Suppressor macrophage treated with lipopolysaccharide for 4 hours (primary cell): ENCODE results near the gene PPP2CA.
"Not testable (repeated sequence)": the region's sequence is repeated elsewhere in the genome, so short reads cannot be mapped to it uniquely, and the experiment has no call there.

Source experiments
- DNase-seq: peaks from one replicate; pipeline ENCODE4 v3.0.0-alpha.2; 2020

PPP2CA gene

DNA sequence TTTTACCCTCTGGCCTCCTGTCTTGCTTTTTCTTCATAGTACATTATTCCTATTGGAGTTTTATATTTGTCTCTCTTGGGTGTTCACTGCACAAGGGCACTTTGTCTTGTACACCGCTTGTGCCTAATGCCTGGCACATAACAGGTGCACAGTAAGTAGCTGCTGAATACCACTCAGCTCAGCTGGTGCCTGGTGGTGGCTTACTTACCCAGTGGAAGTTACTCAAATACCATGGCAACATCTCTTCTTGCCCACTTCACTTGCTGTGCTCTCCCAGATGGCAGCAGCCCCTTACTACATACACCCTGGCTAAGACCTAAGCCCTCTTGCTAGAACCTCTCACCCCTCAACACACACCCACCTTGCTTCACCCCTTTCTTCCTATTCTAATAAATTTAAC, 37.8 kb downstream of the PPP2CA start:
- DNase-seq, result no peak

DNA sequence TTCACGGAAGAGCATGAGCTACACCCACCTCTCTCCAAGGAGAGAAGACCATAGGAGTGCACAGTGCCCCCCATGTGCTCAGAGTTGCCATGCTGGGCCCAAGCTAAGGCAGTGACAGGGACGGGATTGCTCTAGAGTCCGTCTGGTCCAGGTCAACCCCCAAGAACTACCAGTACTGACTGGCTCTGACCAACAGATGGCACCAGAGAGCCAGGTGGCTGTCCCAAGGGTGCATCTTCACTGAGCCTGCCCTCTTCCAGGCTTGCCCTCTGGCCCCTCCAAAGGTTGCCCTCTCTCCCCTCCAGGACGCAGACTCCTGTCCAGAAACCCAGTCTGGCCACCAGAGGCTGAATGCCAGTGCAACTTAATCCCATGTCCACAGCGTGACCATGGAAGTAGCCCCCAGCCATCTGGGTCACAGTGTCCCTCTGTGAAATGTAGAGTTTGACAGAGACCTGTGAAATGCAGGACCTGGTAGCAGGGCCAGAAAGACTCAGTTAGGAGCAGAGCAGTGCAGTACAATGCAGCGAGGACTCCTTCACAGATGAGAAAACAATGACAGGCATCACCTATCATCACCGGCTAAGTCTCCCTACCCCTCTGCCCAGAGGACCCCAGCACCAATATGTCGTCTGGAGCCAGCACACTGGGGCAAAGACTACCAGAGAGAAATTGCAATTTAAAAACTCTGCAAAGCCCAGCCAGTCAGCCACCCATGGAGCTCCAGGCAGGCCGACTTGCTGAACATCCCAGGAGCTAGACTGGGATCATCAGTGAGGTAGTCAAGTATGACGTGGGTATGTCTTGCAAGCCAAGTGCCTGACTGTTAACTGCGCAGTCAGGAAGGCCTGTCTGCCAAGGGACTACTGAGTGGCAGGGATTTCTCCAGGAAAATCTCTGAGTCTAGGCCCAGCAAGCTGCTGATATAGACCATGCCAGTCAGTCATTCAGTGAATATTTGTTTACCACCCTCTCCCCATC, 41.4 kb downstream of the PPP2CA start:
- peak; percentile 80 for DNase-seq

DNA sequence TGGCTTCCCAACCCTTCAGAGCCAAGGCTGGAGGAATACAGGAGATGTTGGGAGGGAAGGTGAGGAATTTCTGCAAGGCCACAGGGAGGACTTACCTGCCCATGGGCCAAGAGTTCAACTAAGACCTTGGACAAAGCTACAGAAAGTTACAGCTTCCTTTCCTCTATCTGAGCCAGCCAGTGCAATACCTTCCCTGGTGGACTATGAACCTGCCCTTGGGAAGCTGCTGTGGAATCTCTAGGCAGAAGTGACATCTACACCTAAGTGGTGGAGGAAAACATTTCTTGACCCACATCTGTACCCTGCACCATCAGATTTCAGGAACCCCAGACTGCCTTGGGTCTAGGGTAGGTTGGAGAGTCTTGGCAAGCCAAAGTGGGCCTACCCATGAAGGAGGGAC, 42.4 kb downstream of the PPP2CA start:
- DNase-seq, result no peak

DNA sequence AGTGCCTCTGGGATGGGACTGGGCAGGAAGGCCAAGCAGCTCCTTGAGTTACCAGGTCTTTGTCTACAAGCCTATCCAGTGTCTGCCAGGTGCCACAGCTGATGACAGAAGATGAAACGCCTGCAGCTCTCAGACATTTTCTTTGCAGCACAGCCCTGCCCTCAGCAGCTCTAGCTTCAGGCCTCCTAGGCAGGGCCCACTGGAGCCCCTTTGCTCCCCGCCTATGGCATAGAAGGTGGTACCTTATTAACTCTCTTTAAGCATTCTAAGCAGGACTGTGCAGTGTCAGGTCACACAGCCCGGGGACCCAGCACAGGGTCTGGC, 47.8 kb downstream of the PPP2CA start:
- DNase-seq, result no peak

DNA sequence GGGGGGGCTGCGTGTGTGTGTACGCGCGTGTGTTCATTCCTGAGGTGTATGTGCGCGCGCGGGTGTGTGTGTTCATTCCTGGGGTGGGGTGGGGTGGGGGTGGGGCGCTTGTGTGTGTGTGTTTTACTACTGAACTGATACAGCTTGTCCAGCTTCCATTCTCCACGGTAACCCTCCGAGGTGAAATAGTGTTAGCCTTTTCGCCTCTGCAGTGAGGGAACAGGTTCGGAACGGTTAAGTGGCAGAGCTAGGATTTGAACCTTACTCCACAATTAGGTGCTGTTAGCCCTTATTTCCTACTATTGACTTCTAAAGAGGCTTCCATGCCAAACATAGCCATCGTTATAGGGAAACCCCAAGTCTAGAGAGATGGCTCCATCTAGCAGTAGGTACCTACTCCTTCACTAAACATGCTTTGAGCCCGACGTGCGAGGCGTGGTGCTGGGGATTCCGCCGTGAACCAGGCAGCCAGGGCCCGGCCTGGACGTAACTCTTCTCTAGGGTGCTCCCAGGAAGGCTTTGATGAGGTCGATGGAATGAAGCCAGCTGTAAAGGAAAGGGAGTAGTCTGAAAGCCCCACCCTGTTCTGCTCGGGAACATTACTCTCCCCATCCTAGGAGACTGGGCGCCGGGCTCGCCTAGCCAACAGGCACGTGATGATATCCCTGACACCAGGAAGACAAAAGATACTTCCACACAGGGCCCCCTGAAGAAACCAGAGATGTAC, 48.3 kb downstream of the PPP2CA start:
- no peak for DNase-seq

DNA sequence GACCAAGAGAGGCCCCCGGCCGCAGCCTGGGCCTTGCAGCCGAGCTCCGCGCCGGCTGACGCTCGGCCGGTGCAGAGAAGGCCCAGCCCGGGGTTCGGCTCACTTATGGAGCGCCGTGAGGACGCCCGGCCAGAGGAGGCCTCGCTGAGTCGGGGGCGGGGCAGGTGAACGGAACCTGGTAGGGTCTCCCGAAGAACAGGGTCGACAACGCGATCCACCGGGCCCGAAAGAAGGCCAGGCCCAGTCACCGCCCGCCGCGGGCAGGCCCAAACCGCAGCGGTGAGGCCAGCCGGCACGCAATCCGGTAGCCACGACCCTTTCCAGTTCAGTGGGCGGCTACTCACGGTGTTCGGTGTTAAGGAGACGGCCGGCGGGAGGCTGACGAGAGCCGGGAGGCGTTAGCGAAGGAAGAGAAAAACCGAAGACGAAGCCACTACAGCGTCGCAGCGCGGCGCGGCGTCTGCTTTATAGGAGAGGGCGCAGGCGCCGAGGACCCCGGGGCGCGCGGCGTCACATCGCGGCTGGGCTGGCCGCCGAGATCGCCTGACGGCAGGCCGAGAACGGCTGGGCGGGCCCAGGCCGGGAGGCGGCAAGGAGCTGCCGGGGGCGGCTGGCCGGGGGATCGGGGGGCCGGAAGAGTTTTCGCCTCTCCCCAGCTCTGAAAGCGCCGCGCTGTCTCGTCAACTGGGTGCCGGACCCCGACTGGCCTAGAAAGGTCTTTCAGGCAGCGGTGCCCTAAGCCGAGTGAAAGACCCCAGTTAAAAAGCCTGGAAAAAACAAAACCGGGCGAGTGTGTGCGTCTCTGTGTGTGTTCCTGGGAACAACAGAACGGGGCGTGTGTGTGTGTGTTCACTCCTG, 49.1 kb downstream of the PPP2CA start, which contains the start of gene SKP1:
TSS of gene SKP1 (minus strand) at position 440 of the 858 bp plus-strand sequence. CDS start 2,928 bp downstream, outside the sequence.
- peak; percentile 92 for DNase-seq

DNA sequence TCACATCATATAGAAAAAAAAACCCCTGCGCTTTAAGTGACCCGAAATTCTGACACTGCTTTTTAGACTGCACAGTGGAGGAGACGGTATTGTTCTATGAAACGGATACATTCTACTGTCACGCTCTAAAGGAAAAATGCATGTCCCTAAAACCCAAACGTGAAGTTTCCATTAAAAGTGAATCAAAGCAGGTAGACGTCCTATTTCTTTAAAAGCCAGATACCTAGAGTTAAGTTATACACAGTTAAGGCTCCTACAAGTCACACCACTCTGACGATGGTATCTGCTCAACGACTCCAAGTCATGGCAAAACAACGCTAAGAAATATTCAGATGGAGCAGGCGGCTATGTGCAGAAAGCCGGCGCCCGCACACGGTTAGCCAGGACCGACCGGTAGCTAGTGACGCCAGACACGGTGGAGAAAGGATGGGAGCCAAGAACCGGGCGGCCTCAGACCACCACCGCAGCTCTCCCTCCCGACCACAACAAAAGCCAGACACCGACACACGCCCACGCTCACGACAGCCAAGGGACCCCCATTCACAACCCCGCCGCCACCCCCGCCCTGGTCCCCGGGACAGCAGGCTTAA, 49.9 kb downstream of the PPP2CA start:
- peak; percentile 16 for DNase-seq

DNA sequence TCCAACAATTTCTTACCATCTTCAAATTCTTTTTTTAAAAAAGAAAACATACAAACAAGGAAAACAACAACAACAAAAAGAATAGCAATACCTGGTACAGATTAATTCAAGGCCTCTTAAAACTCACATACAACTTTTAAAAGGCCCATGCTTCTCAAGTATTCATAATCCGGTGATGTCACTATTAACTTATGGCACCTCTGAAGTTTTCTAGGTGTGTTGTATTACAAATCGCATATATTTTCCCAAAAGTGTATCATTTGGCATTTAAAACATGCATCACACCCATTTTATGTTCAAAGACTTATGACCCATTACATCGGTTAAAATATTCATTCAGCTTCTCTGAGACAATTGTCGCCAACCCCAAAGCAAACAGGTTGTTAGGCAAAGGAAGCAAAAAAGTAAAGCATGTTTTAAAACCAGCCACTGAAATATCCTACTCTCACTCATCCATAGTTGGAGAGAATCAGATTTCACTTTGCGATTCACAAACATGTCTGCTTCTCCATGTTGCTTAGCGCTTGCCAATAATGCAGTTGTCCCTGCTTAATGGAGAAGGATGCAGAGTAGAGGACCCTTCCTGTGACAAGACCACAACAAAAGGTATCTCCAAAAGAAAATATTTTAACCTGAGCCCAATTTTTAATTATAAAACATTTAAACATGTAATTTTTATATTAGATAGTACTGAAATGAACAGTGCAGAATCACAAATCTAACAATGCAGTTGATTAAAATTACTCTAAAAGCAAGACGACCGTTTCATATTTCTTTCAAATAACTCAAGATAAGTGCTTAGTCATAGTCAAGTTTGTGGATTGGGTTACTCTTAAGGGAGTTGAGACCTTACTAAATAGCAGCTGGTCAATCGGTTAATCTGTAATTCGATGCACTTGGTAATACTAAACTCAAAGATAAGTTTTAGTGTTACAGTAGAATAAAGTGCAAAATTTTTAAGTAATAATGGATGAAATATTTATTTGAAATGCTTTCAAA, 50.7 kb downstream of the PPP2CA start:
- peak; percentile 14 for DNase-seq

DNA sequence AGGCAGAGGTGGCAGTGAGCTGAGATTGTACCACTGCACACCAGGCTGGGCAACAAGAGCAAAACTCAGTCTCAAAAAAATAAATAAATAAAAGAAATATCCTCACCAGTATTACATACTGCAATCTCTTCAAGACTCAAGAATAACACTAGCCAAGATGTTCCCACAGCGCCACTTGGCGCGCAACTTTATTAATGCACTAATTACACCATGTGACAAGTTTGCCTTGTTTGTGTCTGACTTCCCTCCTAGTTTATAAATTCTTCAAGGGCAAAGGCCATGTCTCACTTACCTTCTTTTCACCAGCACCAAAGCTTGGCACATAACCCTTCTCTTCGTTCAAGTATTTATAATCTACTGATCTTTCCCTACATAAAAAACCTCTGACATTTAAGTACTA, 53.9 kb downstream of the PPP2CA start:
- DNase-seq, result no peak

DNA sequence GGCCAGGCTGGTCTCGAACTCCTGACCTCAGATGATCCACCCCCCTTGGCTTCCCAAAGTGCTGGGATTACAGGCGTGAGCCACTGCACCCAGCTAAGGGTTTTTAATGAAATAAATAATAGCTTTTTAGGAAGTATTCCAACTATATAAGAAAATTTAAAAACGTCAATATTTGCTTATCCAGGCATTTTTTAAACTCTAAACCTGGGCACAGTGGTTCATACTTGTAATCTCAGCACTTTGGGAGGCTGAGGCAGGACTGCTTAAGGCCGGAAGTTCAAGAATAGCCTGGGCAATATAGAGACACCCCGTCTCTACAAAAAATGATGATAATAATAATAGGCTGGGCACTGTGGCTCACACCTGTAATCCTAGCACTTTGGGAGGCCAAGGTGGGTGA, 63.3 kb downstream of the PPP2CA start:
- DNase-seq, result no peak

DNA sequence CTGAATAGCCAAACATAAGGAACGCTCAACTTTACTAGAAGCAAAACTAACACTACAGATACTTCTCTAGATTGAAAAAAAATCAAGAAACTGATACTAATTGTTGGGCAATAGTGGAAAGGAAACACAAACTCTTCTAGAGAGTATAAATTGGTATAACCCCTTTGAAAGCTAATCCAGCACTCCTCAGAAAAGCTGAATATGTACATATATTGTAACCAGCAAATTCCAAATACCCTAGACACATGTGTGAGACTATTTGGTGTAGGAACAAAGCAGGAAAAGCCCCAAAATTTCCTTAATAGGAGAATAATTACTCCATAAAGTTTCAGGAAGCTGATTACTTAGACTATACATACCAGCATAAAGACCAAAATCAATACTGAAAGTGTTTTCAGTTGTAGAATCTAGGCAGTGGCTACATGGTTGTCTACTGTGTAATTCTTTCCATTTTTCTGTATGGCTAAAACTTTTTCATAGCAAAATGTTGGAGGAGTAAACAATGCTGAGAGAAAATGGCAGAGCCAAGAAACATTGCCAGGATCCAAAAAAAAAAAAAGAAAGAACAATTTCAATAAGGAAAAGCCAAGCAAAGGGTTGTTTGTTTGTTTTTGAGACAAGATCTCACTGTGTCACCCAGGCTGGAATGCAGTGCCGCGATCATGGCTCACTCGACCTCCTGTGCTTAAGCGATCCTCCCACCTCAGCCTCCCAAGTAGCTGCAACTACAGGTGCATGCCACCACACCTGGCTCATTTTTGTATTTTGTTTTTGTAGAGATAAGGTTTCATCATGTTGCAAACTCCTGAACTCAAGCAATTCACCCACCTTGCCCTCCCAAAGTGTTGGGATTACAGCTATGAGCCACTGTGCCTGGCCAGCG, 64.1 kb downstream of the PPP2CA start:
- peak; percentile 41 for DNase-seq

DNA sequence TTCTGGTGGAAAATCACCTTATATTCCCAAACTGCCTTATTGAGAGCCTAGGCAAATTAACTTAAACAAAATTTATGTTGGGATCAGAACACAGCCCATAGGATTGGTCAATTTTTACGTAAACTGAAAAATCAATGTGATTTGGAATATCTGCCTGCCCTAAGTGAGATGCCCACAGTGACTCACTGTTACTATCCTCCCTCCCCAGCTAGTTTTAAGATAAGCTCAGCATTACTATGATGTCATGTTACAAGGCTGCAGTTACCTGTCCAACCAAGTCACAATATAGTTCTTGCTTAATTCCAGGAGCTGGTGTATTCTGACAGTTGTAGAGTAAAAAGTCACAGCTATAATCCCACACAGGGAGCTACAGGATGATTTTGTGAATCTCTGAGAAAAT, 72.2 kb downstream of the PPP2CA start:
- DNase-seq, result no peak

DNA sequence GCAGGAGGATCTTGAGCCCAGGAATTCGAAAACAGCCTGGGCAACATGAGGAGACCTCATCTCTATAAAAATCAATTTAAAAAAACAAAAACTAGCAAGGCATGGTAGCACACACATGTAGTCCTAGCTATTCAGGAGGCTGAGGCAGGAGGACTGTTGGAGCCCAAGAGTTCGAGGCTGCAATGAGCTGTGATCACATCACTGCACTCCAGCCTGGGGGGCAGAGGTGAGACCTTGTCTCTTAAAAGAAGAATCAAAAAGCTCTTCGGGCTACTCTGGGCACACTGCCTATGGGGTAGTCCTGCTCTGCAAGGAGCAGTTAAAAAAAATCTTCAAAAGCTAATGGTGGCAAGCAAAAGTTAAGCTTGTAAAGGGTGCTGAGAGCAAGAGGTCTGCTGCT, 72.6 kb downstream of the PPP2CA start:
- DNase-seq, result no peak

DNA sequence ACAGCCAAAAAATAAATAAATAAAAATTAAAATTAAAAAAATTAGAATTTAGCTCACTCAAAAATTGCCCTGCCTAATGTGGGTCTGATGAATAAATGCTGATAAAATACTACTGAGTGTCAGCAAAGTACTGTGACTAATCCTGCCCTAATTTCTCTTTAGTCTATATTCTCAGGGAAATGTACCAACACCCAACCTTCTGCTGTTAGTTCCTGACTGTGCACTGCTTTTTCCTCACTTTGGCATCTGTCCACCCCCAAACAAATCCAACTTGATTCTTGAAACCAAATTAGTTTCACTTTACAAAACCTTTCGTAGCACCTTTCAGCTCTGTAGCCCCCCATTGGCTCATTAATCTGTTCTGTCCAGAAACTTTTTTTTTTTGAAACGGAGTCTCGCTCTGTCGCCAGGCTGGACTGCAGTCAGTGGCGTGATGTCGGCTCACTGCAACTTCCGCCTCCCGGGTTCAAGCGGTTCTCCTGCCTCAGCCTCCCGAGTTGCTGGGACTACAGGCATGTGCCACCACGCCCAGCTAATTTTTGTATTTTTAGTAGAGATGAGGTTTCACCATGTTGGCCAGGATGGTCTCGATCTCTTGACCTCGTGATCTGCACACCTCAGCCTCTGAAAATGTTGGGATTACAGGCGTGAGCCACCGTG, 73.6 kb downstream of the PPP2CA start:
- not testable (repeated sequence) for DNase-seq

DNA sequence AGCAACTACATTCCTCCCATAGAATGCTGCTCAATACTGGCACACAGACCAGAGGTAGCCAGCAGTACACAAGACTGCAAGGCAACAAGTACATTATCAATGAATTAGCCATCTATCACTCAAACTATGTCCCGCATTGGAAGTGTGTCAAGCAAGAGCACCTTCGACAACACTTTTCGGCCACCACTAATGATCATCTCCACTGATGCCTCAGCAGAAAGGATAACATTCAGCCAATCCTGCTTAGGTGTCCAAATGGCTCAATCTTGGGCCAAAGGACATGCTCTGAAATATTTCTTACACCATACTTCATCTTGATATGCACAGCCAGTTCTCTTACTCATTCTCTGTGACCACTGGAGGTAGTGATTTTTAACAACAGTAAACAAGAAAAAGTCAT, 74.2 kb downstream of the PPP2CA start:
- DNase-seq, result no peak

DNA sequence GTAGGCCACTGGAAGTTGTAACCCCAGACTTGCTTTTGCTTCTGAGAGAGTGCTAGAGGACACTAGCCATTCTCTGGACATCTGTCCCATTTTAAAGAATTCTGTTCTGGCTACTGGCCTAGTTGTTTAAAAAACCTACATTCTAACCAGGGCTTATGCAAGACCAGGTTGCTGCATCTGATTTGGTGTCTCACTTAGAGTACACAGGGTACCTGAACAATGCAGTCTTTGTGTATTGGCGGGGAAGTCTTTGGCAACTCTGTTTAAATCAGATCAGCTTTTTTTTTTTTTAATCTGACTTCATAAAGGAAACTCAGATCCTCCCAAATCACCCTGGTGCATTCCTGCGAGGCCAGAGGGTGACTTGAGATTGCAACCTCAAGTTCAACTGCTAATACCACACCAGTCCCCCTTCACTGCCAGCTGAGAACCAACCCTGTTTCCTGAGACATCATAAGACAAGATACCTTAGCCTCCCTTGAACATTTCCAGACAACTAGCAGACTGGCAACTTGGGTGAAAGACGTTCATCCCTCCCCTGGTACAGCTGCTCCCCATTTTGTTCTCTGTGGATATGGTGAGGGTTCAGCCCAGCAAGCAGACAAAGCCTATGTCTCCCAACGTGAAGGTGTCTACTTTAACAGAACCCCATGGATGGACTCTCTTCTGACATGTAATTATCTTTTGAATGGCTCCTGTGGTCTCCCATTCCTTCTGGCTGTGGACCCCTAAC, 76.1 kb downstream of the PPP2CA start:
- no peak for DNase-seq

DNA sequence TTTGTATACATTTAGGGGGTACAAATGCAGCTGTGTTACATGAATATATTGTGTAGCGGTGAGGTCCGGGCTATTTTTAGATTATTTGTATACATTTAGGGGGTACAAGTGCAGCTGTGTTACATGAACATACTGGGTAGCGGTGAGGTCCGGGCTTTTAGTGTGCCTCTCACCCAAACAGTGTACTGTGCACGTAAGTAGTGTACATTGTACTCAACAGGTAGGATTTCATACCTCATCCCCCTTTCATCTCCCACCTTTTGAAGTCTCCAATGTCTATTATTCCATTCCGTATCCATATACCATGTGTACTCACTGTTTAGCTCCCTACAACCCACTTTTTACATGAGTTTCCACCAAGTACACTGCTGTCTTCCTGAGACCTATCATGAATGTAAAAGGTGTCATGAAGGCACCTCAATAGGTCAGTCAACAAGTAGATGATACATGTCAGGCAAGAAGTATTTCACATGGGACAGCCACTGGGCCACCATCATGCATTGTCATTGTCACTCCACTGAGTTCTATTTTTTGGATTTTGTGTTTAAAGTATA, 76.8 kb downstream of the PPP2CA start:
- no peak for DNase-seq

DNA sequence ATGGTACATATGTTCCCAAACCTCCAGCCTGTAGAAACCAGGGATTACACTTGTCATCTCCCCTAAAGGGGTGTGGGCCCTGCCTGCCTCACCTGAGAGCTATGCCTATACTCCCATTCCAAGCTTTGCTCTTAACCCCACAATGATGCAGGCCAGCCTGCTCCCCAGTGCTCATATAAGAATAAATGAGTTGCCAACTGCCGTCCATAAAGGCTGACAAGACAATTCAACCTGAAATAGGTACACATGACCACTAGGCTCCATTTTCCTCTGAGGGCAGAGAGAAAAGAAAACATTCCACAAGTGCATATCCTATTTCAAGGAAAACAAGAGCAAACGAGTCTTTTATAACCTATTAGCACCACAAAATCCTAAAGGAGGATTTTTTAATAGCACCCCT, 77.6 kb downstream of the PPP2CA start:
- DNase-seq, result no peak
